ENCODE data around the gene MTUS2.

- TF ChIP-seq CTCF (IDR thresholded peaks at IDR 0.05; ENCODE audit: extremely low read depth in 1 of 2, insufficient read depth in 1 of 2, low read depth in 1 of 2, low read length in 2 of 2), result no peak
- TF ChIP-seq POLR2AphosphoS5 (IDR thresholded peaks at IDR 0.05; ENCODE audit: insufficient read depth, low read depth, low read length), result no peak
Measured at GRCh38 chr13:28778308-28779215, 41.6 kb upstream of the MTUS2 start.
